ENCODE data around the gene RIC1.
"Not testable (repeated sequence)": the region's sequence is repeated elsewhere in the genome, so short reads cannot be mapped to it uniquely, and the experiment has no call there.

RIC1 gene

GRCh38 chr9:5632540-5632939, 3.6 kb downstream of the RIC1 start:
- no peak overlapping the region for H3K27ac Mint-ChIP-seq
- H3K27me3 Mint-ChIP-seq, result no peaks in the 10 kb centered on the region
- H3K4me1 Mint-ChIP-seq, result peaks cover 52% of the 10 kb centered on the region
- H3K9me3 Mint-ChIP-seq, result peaks cover 20 to 21% of the 10 kb centered on the region in 2 donors
- ATAC-seq (no peak), DNase-seq (no peak)
- peak overlapping the region in 1 of 2 donors; percentile 21 for H3K4me3 Mint-ChIP-seq

GRCh38 chr9:5633243-5633642, 4.3 kb downstream of the RIC1 start:
- Mint-ChIP-seq H3K4me1 (peaks cover 52% of the 10 kb centered on the region), H3K27ac (peak overlapping the region in 1 of 2 donors; percentile 29), H3K9me3 (peaks cover 23 to 25% of the 10 kb centered on the region in 2 donors), H3K27me3 (no peaks in the 10 kb centered on the region), H3K4me3 (peak overlapping the region in 1 of 2 donors; percentile 75)
- ATAC-seq, result no peak
- DNase-seq, result no peak

- H3K4me1 Mint-ChIP-seq, result peaks cover 48% of the 10 kb centered on the region
- H3K27me3 Mint-ChIP-seq, result no peaks in the 10 kb centered on the region
- H3K9me3 Mint-ChIP-seq, result peaks cover 41 to 47% of the 10 kb centered on the region in 2 donors
- ATAC-seq, result no peak
- no peak for DNase-seq
- no peak overlapping the region for H3K4me3 Mint-ChIP-seq
- no peak overlapping the region for H3K27ac Mint-ChIP-seq
These were observed 6.5 kb downstream of the RIC1 start for GRCh38 chr9:5635390-5635789.

GRCh38 chr9:5639816-5640215, 10.9 kb downstream of the RIC1 start:
- Mint-ChIP-seq H3K27ac (no peak overlapping the region), H3K4me3 (no peak overlapping the region)

GRCh38 chr9:5642170-5642569, 13.3 kb downstream of the RIC1 start:
- ATAC-seq (no peak), DNase-seq (no peak)
- H3K4me1 Mint-ChIP-seq, result peaks cover 33% of the 10 kb centered on the region
- H3K4me3 Mint-ChIP-seq, result no peak overlapping the region
- H3K27me3 Mint-ChIP-seq, result no peaks in the 10 kb centered on the region
- peaks cover 37 to 44% of the 10 kb centered on the region in 2 donors for H3K9me3 Mint-ChIP-seq
- no peak overlapping the region for H3K27ac Mint-ChIP-seq

More at GRCh38 chr9:5639816-5640215, 10.9 kb downstream of the RIC1 start:
- ATAC-seq (no peak), DNase-seq (no peak)
- Mint-ChIP-seq H3K9me3 (peaks cover 41 to 49% of the 10 kb centered on the region in 2 donors), H3K4me1 (peaks cover 25% of the 10 kb centered on the region), H3K27me3 (no peaks in the 10 kb centered on the region)

GRCh38 chr9:5643005-5643624, 14.2 kb downstream of the RIC1 start:
- Mint-ChIP-seq H3K9me3 (peaks cover 42 to 43% of the 10 kb centered on the region in 2 donors), H3K27ac (no peak overlapping the region), H3K4me1 (peaks cover 33% of the 10 kb centered on the region), H3K27me3 (no peaks in the 10 kb centered on the region), H3K4me3 (no peak overlapping the region)
- ATAC-seq, result peak; percentile 78
- DNase-seq, result no peak

- no peak overlapping the region for H3K27ac Mint-ChIP-seq
- no peaks in the 10 kb centered on the region for H3K27me3 Mint-ChIP-seq
- ATAC-seq (peak; percentile 84), DNase-seq (no peak)
- H3K9me3 Mint-ChIP-seq, result peaks cover 33 to 41% of the 10 kb centered on the region in 2 donors
- H3K4me3 Mint-ChIP-seq, result no peak overlapping the region
- peaks cover 35% of the 10 kb centered on the region for H3K4me1 Mint-ChIP-seq
These were observed 15.6 kb downstream of the RIC1 start for GRCh38 chr9:5644501-5644900.

- DNase-seq, result no peak
- Mint-ChIP-seq H3K9me3 (peaks cover 28 to 49% of the 10 kb centered on the region in 2 donors), H3K27ac (no peak overlapping the region)
These were observed 17.2 kb downstream of the RIC1 start for GRCh38 chr9:5646116-5646515.

GRCh38 chr9:5650356-5651105, 21.6 kb downstream of the RIC1 start:
- DNase-seq (no peak), ATAC-seq (no peak)
- no peak overlapping the region for H3K4me3 Mint-ChIP-seq
- H3K27me3 Mint-ChIP-seq, result no peaks in the 10 kb centered on the region
- peaks cover 39 to 67% of the 10 kb centered on the region in 2 donors for H3K9me3 Mint-ChIP-seq
- H3K27ac Mint-ChIP-seq, result peak overlapping the region in 1 of 2 donors; percentile 59
- H3K4me1 Mint-ChIP-seq, result peaks cover 35% of the 10 kb centered on the region

More at GRCh38 chr9:5646116-5646515, 17.2 kb downstream of the RIC1 start:
- no peak overlapping the region for H3K4me3 Mint-ChIP-seq
- H3K4me1 Mint-ChIP-seq, result peaks cover 51% of the 10 kb centered on the region
- ATAC-seq, result no peak
- no peaks in the 10 kb centered on the region for H3K27me3 Mint-ChIP-seq

- H3K27me3 Mint-ChIP-seq, result no peaks in the 10 kb centered on the region
- H3K27ac Mint-ChIP-seq, result peak overlapping the region in 1 of 2 donors; percentile 59
- peaks cover 38% of the 10 kb centered on the region for H3K4me1 Mint-ChIP-seq
- no peak overlapping the region for H3K4me3 Mint-ChIP-seq
- DNase-seq, result no peak
- ATAC-seq, result no peak
- peaks cover 39 to 67% of the 10 kb centered on the region in 2 donors for H3K9me3 Mint-ChIP-seq
These were observed 22.3 kb downstream of the RIC1 start for GRCh38 chr9:5651246-5651645.

- H3K27ac Mint-ChIP-seq, result no peak overlapping the region
- DNase-seq, result no peak
- peaks cover 32% of the 10 kb centered on the region for H3K4me1 Mint-ChIP-seq
- no peaks in the 10 kb centered on the region for H3K27me3 Mint-ChIP-seq
- no peak for ATAC-seq
- no peak overlapping the region for H3K4me3 Mint-ChIP-seq
- peaks cover 29 to 53% of the 10 kb centered on the region in 2 donors for H3K9me3 Mint-ChIP-seq
These were observed 23.9 kb downstream of the RIC1 start for GRCh38 chr9:5652821-5653220.

- H3K4me3 Mint-ChIP-seq, DNase-seq, H3K27me3 Mint-ChIP-seq, ATAC-seq, H3K27ac Mint-ChIP-seq: not testable (repeated sequence)
- Mint-ChIP-seq H3K4me1 (peaks cover 35% of the 10 kb centered on the region), H3K9me3 (peaks cover 29 to 45% of the 10 kb centered on the region in 2 donors)
These were observed 33.9 kb downstream of the RIC1 start for GRCh38 chr9:5662804-5663203.

GRCh38 chr9:5665059-5665458, 36.2 kb downstream of the RIC1 start:
- no peak for ATAC-seq
- Mint-ChIP-seq H3K27me3 (no peaks in the 10 kb centered on the region), H3K27ac (no peak overlapping the region), H3K4me3 (no peak overlapping the region), H3K9me3 (peaks cover 25 to 45% of the 10 kb centered on the region in 2 donors), H3K4me1 (peaks cover 51% of the 10 kb centered on the region)
- DNase-seq, result no peak

GRCh38 chr9:5667391-5667790, 38.5 kb downstream of the RIC1 start:
- Mint-ChIP-seq H3K4me3 (no peak overlapping the region), H3K27me3 (no peaks in the 10 kb centered on the region), H3K4me1 (peaks cover 67% of the 10 kb centered on the region), H3K9me3 (peaks cover 13 to 25% of the 10 kb centered on the region in 2 donors), H3K27ac (peak overlapping the region in 1 of 2 donors; percentile 63)
- DNase-seq (no peak), ATAC-seq (no peak)

- H3K27me3 Mint-ChIP-seq, result no peaks in the 10 kb centered on the region
- no peak overlapping the region for H3K4me3 Mint-ChIP-seq
- ATAC-seq, result no peak
- DNase-seq, result no peak
- H3K4me1 Mint-ChIP-seq, result peaks cover 65% of the 10 kb centered on the region
- H3K9me3 Mint-ChIP-seq, result peaks cover 3 to 10% of the 10 kb centered on the region in 2 donors
- H3K27ac Mint-ChIP-seq, result no peak overlapping the region
These were observed 41.2 kb downstream of the RIC1 start for GRCh38 chr9:5670079-5670478.

GRCh38 chr9:5671711-5672353, 42.9 kb downstream of the RIC1 start:
- peaks cover 47% of the 10 kb centered on the region for H3K4me1 Mint-ChIP-seq
- peaks cover 4 to 6% of the 10 kb centered on the region in 2 donors for H3K9me3 Mint-ChIP-seq
- H3K27me3 Mint-ChIP-seq, result no peaks in the 10 kb centered on the region
- peak; percentile 67 for ATAC-seq
- no peak for DNase-seq
- H3K4me3 Mint-ChIP-seq, result peak overlapping the region in 1 of 2 donors; percentile 32
- peak overlapping the region in 1 of 2 donors; percentile 72 for H3K27ac Mint-ChIP-seq

Data from stimulated activated naive CD8-positive, alpha-beta T cell treated with anti-CD3 and anti-CD28 coated beads, Interleukin-15, amount 100 ng/mL, for 72 hours (primary cell).